B cell (primary cell): ENCODE measurements around the gene ULK1. TPM values are rescaled to one million over a fixed set of nuclear protein-coding genes. Genes with fewer than 3 reads are reported as not detected.
A peak's percentile ranks its signal among the peaks of the same experiment; 100 is the strongest.

Experiments
- ATAC-seq: fragments of 200-7000 bp; cut with Tn5 transposase; one replicate; pipeline ENCODE4 v1.10.0; 2021; ENCODE audit warnings: low read depth, mild to moderate bottlenecking, moderate number of reproducible peaks, moderate library complexity
- CTCF ChIA-PET: fragments of 350-600 bp; sonication (Branson Sonifier 250); formaldehyde crosslinking; loops from one replicate; lab custom pipeline; 2021; ENCODE audit warnings: antibody characterized with exemption, inconsistent platforms; lab: Charles Lee
- POLR2A ChIA-PET: fragments of 350-600 bp; sonication (Branson Sonifier 250); formaldehyde crosslinking; loops from one replicate; lab custom pipeline; 2021; ENCODE audit warnings: antibody characterized with exemption; lab: Charles Lee
- DNase-seq: peaks from one replicate; pipeline ENCODE4 v3.0.0; 2013
- H2AFZ ChIP-seq: 2 replicates; pipeline ENCODE4 v1.6.1; 2012; ENCODE audit warnings: mild to moderate bottlenecking, low read depth, low read length; ENCODE audit not compliant: insufficient read depth, poor library complexity, severe bottlenecking
- H3K27ac ChIP-seq, 2 donors: 1 replicate in 1 of 2; 2 replicates in 1 of 2; pipeline ENCODE4 v1.5.1; 2012 to 2013; ENCODE audit warnings: low read length in 2 of 2, mild to moderate bottlenecking in 2 of 2, moderate library complexity in 1 of 2
- H3K27me3 ChIP-seq, 4 experiments: fragments of 200-600 bp in 1 of 4; sonication (generic) in 1 of 4; replicated peaks in 1 of 4; 1 replicate in 2 of 4; 2 replicates in 2 of 4; pipeline versions ENCODE4 v1.6.1 to v1.7.0; 2013 to 2016; ENCODE audit warnings: low read length in 3 of 4, mild to moderate bottlenecking in 2 of 4, mixed read lengths in 1 of 4, moderate library complexity in 1 of 4; ENCODE audit not compliant: insufficient read depth in 4 of 4, control insufficient read depth in 3 of 4; ENCODE audit errors: control extremely low read depth in 1 of 4
- H3K36me3 ChIP-seq, 2 experiments: replicated peaks in 1 of 2; 1 replicate in 1 of 2; 2 replicates in 1 of 2; pipeline versions ENCODE4 v1.6.1 to v1.7.1; 2013; ENCODE audit warnings: low read length in 1 of 2; ENCODE audit not compliant: insufficient read depth in 2 of 2, control insufficient read depth in 1 of 2; ENCODE audit errors: control extremely low read depth in 1 of 2, extremely low read depth in 1 of 2
- H3K4me1 ChIP-seq, 2 donors: fragments of 200-600 bp in 1 of 2; sonication (generic) in 1 of 2; 1 replicate in 1 of 2; 2 replicates in 1 of 2; pipeline versions ENCODE4 v1.5.1 to v1.6.1; 2013 to 2017; ENCODE audit warnings: low read length in 2 of 2; ENCODE audit not compliant: control insufficient read depth in 2 of 2, insufficient read depth in 2 of 2
- H3K4me2 ChIP-seq: replicated peaks from 2 replicates; pipeline ENCODE3; 2012; ENCODE audit warnings: mild to moderate bottlenecking, low read depth, low read length; ENCODE audit not compliant: poor library complexity, severe bottlenecking
- H3K4me3 ChIP-seq, 5 experiments: fragments of 200-600 bp in 1 of 5; sonication (generic) in 1 of 5; 1 replicate in 3 of 5; 2 replicates in 2 of 5; pipeline versions ENCODE4 v1.5.1 to v1.7.0; 2011 to 2016; ENCODE audit warnings: low read length in 4 of 5, mild to moderate bottlenecking in 4 of 5, low read depth in 2 of 5, control low read depth in 1 of 5, moderate library complexity in 1 of 5; ENCODE audit not compliant: insufficient read depth in 1 of 5; ENCODE audit errors: control extremely low read depth in 1 of 5, extremely low read depth in 1 of 5
- H3K79me2 ChIP-seq: fragments of 200-600 bp; sonication (generic); one replicate; pipeline ENCODE4 v1.6.0; 2016; ENCODE audit warnings: low read length; ENCODE audit not compliant: control insufficient read depth, insufficient read depth
- H3K9ac ChIP-seq: fragments of 200-600 bp; sonication (generic); 2 replicates; pipeline ENCODE4 v1.6.1; 2017; ENCODE audit warnings: mild to moderate bottlenecking, low read length, moderate library complexity
- H3K9me3 ChIP-seq, 3 donors: one replicate each; pipeline versions ENCODE4 v1.6.1 to v1.7.1; 2013; ENCODE audit warnings: low read length in 2 of 3; ENCODE audit not compliant: control insufficient read depth in 2 of 3, insufficient read depth in 1 of 3; ENCODE audit errors: control extremely low read depth in 1 of 3
- H4K20me1 ChIP-seq: 2 replicates; pipeline ENCODE4 v1.6.0; 2012; ENCODE audit warnings: mild to moderate bottlenecking, low read length; ENCODE audit not compliant: insufficient read depth, control insufficient read depth, poor library complexity, severe bottlenecking
- H3K27ac Mint-ChIP-seq: one replicate; pipeline ENCODE4 v1.8.0; 2021; ENCODE audit warnings: mixed read lengths
- H3K27me3 Mint-ChIP-seq: one replicate; pipeline ENCODE4 v1.8.0; 2021; ENCODE audit warnings: mixed read lengths
- H3K4me1 Mint-ChIP-seq: one replicate; pipeline ENCODE4 v1.8.0; 2021; ENCODE audit warnings: mixed read lengths
- H3K4me3 Mint-ChIP-seq: one replicate; pipeline ENCODE4 v1.8.0; 2021; ENCODE audit warnings: mixed read lengths
- H3K9me3 Mint-ChIP-seq: one replicate; pipeline ENCODE4 v1.8.0; 2022; ENCODE audit warnings: mixed read lengths; ENCODE audit not compliant: insufficient read depth
- CTCF ChIP-seq: fragments of 200-600 bp; IDR thresholded peaks from one replicate; pipeline ENCODE4 v1.8.0; 2022; ENCODE audit warnings: antibody characterized with exemption, mild to moderate bottlenecking
- EZH2 ChIP-seq: IDR thresholded peaks from 2 replicates; pipeline ENCODE4 v1.6.1; 2012; ENCODE audit warnings: borderline replicate concordance, low read depth, mild to moderate bottlenecking, moderate library complexity, low read length; ENCODE audit not compliant: insufficient read depth, poor library complexity, severe bottlenecking
- WGBS: methylation state at CpG from one replicate; pipeline ENCODE4 v1.1.5; 2013; ENCODE audit warnings: missing lambda C conversion rate; ENCODE audit not compliant: insufficient coverage; 5-methylcytosine and 5-hydroxymethylcytosine counted together
- intact Hi-C: fragments of 100-400 bp; cut with micrococcal nuclease; formaldehyde crosslinking; loops from one replicate; pipeline ENCODE4 v1.10.0; 2022
- polyA plus RNA-seq: library from polyadenylated mRNA; depleted of rRNA; stranded (reverse); fragments of >200 nt; gene quantifications from 2 replicates; pipeline ENCODE4 v1.2.3, GENCODE V29; 2012
- total RNA-seq, 2 donors: library from RNA; stranded (reverse); fragments of 120-200 nt in 1 of 2; gene quantifications; 1 replicate in 1 of 2; 2 replicates in 1 of 2; pipeline versions ENCODE4 v1.2.3 to v1.2.4, GENCODE V29; 2013 to 2022

The ULK1 gene
- total and polyA plus RNA-seq, 2 donors (not counting 1 experiment from before 2014, with no cell fraction given): 38.9 to 59.5 TPM

GRCh38 chr12:131896811-131897270 is 2.4 kb downstream of the ULK1 start:
- ChIA-PET CTCF (interaction anchor here (1.7 kb wide), 1 partner anchor 27 kb away, joined by 4 read pairs; no protein-coding TSS in a partner anchor), POLR2A (interaction anchor here (2.1 kb wide), 1 partner anchor 27 kb away, joined by 7 read pairs; no protein-coding TSS in a partner anchor)
- H3K27me3 Mint-ChIP-seq: no peaks in the 10 kb centered on the region
- no peaks in the 10 kb centered on the region for H3K27me3 ChIP-seq
- peaks cover 18 to 23% of the 10 kb centered on the region in 2 donors for H3K4me1 ChIP-seq
- DNase-seq (peak; percentile 18), ATAC-seq (no peak)
- peaks cover 2 to 10% of the 10 kb centered on the region in 2 experiments for H3K36me3 ChIP-seq
- no peaks in the 10 kb centered on the region for H3K9me3 ChIP-seq
- no peaks in the 10 kb centered on the region for H3K9me3 Mint-ChIP-seq
- H3K79me2 ChIP-seq: peaks cover 63% of the 10 kb centered on the region
- H2AFZ ChIP-seq: no peak overlapping the region
- H3K4me1 Mint-ChIP-seq: peaks cover 24% of the 10 kb centered on the region
- peak overlapping the region; percentile 98 for H3K4me2 ChIP-seq
- peak overlapping the region; percentile 72 for H3K9ac ChIP-seq
- WGBS: 27% methylated on average over 14 of the region's 14 CpGs
- H3K4me3 ChIP-seq: peak overlapping the region in 1 of 5 experiments; percentile 71
- TF ChIP-seq CTCF: no peak
- no peak for TF ChIP-seq EZH2
- H3K27ac ChIP-seq: no peak overlapping the region
- H4K20me1 ChIP-seq: peaks cover 51% of the 10 kb centered on the region
- peak overlapping the region; percentile 72 for H3K4me3 Mint-ChIP-seq
- intact Hi-C loops: loop anchor here (1.0 to 10.0 kb wide), 4 partner anchors 26 to 185 kb away; partner anchors contain the start of gene SFSWAP
- H3K27ac Mint-ChIP-seq: peak overlapping the region; percentile 71

- TF ChIP-seq CTCF (no peak), EZH2 (no peak)
- Mint-ChIP-seq H3K27me3 (no peaks in the 10 kb centered on the region), H3K9me3 (no peaks in the 10 kb centered on the region), H3K4me3 (peak overlapping the region; percentile 72), H3K4me1 (peaks cover 25% of the 10 kb centered on the region), H3K27ac (no peak overlapping the region)
- intact Hi-C loops: loop anchor here (5.0 to 10.0 kb wide), 3 partner anchors 132 to 185 kb away; partner anchors contain the start of gene SFSWAP
- peak overlapping the region; percentile 98 for H3K4me2 ChIP-seq
- ChIA-PET CTCF (interaction anchor here (1.7 kb wide), 1 partner anchor 26 kb away, joined by 4 read pairs; no protein-coding TSS in a partner anchor), POLR2A (interaction anchor here (2.1 kb wide), 1 partner anchor 26 kb away, joined by 7 read pairs; no protein-coding TSS in a partner anchor)
- WGBS: 64% methylated on average over 12 of the region's 18 CpGs
- H3K79me2 ChIP-seq: peaks cover 68% of the 10 kb centered on the region
- no peak overlapping the region for H3K4me3 ChIP-seq
- peaks cover 18 to 23% of the 10 kb centered on the region in 2 donors for H3K4me1 ChIP-seq
- no peak overlapping the region for H2AFZ ChIP-seq
- H3K27me3 ChIP-seq: no peaks in the 10 kb centered on the region
- H3K36me3 ChIP-seq: peaks cover 2 to 10% of the 10 kb centered on the region in 2 experiments
- ATAC-seq (no peak), DNase-seq (no peak)
- no peak overlapping the region for H3K27ac ChIP-seq
- peaks cover 55% of the 10 kb centered on the region for H4K20me1 ChIP-seq
- H3K9ac ChIP-seq: no peak overlapping the region
- no peaks in the 10 kb centered on the region for H3K9me3 ChIP-seq
Observed at GRCh38 chr12:131897276-131897675, 2.9 kb downstream of the ULK1 start.
